Sigmoid colon (tissue), 4 donors: ENCODE data around the gene CHL1.

ENCODE experiments used
- POLR2AphosphoS5 ChIP-seq, 4 donors: sonication (generic); formaldehyde crosslinking; IDR thresholded peaks; one replicate each; pipeline ENCODE4 v1.6.1; 2017; ENCODE audit warnings: antibody characterized with exemption in 4 of 4
- TF ChIP-seq, protein P1 (sequence below), 4 experiments: fragments of 450-650 bp in 3 of 4; fragments of 200-600 bp in 1 of 4; IDR thresholded peaks; one replicate each; pipeline ENCODE4 v1.5.1; 2016 to 2019; ENCODE audit warnings: antibody characterized with exemption in 4 of 4, mild to moderate bottlenecking in 3 of 4, moderate library complexity in 2 of 4

DNA sequence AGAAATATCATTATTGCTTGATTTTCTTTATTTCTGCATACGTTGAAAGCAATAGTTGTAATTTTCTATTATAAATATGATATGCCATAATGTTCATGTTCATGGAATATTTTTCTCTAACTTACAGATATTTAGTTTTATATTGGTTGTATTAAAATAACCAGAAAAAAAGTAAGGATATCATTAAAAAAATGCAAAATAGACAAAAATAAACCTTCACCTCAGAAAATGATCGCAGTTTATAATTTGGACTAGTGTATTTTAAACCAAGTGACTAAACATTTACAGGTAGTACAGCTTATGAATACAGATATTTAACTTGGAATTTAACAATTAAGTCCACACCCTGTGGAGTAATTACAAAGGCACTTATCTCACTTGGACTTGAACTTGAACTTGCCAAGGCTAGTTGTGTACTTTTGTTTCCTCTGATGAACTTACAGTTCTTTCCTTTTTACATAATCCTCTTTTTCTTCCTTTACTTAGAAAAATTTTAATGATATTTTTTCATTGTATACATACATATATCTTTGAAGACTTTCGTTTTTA is 156.7 kb downstream of the CHL1 start:
- TF ChIP-seq, protein P1, sequence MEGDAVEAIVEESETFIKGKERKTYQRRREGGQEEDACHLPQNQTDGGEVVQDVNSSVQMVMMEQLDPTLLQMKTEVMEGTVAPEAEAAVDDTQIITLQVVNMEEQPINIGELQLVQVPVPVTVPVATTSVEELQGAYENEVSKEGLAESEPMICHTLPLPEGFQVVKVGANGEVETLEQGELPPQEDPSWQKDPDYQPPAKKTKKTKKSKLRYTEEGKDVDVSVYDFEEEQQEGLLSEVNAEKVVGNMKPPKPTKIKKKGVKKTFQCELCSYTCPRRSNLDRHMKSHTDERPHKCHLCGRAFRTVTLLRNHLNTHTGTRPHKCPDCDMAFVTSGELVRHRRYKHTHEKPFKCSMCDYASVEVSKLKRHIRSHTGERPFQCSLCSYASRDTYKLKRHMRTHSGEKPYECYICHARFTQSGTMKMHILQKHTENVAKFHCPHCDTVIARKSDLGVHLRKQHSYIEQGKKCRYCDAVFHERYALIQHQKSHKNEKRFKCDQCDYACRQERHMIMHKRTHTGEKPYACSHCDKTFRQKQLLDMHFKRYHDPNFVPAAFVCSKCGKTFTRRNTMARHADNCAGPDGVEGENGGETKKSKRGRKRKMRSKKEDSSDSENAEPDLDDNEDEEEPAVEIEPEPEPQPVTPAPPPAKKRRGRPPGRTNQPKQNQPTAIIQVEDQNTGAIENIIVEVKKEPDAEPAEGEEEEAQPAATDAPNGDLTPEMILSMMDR (IDR thresholded peaks at IDR 0.05), result no peak
- TF ChIP-seq POLR2AphosphoS5 (IDR thresholded peaks at IDR 0.05), result no peak
